HG03060 (cell line): ENCODE measurements around the gene PTDSS2.

Source experiments
- ATAC-seq: cut with Tn5 transposase; IDR thresholded peaks from one replicate; pipeline ENCODE4 v1.9.1; 2021; ENCODE audit warnings: low read depth, moderate number of reproducible peaks; ENCODE audit not compliant: unreplicated experiment

PTDSS2 gene

GRCh38 chr11:445765-446588, 4.1 kb upstream of the PTDSS2 start:
- no peak for ATAC-seq

DNA sequence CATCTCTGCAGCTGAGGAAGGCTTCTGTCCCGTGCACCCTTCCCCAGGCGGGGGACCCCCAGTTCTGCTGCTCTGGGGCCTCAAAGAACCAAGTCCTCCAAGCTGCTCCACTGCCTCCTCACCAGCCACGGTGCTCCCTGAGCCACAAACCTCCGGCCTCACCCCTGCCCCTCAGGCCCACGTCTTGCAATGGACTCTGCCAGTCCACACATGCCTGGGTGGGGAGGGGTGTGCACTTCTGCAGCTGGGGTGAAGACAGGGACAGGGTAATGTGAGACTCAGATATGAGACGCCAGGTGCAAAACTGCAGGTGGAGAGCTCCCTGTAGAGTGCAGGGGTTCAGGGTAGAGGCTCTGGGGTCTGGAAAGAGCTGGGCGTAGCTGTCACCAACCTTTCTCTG, 3.2 kb upstream of the PTDSS2 start:
- no peak for ATAC-seq

DNA sequence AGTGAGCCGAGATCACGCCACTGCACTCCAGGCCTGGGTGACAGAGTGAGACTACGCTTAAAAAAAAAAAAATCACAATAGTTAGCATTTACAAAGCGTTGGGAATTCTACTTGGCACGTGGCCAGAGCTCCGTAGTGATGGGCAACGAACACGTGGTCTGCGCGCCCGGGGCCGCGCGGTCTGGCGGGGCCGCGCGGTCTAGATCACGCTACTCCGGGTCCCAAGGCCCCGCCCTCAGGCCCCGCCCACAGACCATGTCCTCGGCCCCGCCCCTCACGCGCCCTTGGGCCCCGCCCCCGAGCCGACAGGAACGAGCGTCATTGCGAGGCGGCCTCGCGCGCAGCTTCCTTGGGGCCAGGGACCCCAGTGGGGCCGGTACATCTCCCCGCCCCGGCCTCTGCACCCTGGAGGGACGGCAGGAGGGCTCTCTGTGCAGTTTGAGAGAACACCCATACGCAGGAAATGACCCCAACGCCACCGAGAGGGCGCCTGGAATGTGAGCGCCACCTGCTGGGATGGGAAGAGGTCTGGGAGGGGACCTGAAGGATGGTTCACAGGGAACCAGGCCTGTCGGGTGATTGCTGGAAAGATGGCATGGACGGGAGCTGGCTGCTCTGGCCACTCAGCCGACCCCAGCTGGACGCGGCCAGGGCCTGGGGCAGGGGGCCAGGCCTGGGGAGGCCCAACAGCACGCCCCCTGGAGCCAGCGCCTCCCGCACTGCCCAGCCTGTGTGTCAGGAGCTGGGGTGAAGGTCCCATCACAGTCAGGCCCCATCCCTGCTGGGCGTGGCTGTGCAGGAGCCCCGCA, 2.0 kb upstream of the PTDSS2 start:
- no peak for ATAC-seq

GRCh38 chr11:450809-451451, 851 bp downstream of the PTDSS2 start:
- no peak for ATAC-seq

DNA sequence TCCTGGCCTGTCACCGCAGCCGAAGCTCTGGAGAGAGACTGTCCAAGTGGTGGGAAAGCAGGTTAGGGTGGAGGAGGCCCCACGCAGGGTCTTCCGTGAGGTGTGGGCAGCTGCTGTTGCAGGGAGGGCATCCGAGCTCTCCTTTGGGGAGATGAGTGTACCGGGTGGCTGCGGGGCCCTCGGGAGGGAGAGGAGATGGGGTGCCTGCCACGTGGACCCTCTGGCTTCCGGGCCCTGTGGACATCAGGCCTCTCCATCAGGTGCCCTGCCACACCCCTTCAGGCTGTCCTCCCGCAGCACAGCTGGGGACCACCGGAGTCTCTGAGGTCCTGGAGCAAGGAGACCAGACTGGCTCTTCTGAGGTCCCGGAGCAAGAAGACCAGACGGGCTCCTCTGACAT, 1.7 kb downstream of the PTDSS2 start:
- no peak for ATAC-seq

- no peak for ATAC-seq
Observed at GRCh38 chr11:452203-452744, 2.2 kb downstream of the PTDSS2 start.

GRCh38 chr11:452916-453527, 2.9 kb downstream of the PTDSS2 start:
- no peak for ATAC-seq

GRCh38 chr11:453564-453963, 3.5 kb downstream of the PTDSS2 start:
- ATAC-seq, result no peak

GRCh38 chr11:454043-454442, 4.0 kb downstream of the PTDSS2 start:
- no peak for ATAC-seq

GRCh38 chr11:454801-455565, 4.9 kb downstream of the PTDSS2 start:
- ATAC-seq, result no peak

DNA sequence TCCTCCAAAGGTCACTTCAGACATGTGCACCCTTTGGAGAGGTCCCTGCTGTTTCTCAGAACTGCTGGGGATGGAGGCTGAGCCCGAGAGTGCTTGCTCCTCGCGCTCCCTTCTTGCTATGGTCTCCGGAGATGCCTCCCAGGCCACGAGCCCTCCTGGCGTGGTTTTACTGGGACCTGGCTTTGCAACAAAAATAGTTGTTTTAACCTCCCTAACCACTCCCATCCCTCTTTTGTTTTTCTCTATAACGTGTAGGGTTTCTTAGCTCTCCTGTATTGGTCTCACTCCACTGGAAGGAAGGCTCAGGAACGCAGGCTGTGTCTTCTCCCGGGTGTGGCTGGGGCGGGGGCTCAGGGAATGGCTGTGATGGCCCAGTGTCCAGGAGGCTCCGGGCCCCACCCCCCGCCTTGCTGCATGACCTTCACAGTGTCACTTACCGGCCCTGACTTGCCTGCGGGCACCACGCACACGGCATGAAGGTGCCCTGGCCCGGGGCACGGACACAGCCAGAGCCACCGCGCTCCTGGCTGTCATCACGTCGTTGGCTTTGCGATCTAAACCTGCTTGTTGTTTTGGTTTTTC, 5.6 kb downstream of the PTDSS2 start:
- ATAC-seq, result no peak

DNA sequence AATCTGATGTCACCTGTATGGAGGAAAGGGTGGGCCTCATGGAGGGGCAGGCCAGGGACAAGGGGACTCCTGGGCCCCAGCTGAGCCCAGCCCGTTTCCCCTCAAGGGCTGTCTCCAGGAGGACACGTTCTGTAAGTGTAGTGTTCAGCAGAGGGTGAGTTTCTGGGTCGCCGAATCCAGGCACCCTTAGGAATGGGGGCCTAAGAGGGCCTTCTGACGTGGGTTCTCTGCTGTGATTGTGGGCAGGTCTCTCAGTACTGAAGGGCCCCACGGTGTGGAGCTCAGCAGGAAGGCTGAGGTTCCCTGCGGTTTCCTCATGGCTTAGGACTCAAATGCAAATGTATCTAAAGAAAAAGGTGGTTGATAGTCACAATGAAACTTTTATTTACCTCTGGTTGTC, 6.5 kb downstream of the PTDSS2 start:
- no peak for ATAC-seq

DNA sequence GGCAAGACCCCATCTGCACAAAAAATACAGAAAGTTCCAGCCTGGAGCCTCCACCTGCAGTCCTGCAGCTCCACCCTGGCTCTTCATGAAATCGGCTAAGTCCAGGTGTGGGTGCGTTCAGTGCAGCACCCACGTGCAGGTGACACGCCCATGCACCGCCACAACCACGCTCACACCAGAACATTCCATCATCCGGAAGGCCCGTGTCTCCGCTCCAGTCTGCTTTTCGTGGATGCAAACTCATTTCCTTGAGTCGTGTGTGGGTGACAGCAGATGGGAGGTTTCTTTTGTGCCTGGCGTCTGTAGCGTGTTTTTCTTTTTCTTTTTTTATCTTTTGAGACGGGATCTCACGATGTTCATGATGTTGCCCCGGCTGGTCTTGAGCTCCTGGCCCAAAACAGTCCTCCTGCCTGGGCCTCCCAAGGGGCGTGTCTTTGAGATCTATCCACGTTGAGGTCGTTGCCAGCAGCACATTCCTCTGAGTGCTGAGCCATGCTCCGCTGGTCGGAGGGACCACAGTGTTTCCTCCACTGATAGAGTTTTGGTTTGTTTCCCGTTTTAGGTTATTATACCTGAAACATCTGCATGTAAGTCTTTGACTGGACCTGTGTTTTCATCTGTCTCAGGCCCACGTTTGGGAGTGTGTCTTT, 7.2 kb downstream of the PTDSS2 start:
- ATAC-seq, result no peak

DNA sequence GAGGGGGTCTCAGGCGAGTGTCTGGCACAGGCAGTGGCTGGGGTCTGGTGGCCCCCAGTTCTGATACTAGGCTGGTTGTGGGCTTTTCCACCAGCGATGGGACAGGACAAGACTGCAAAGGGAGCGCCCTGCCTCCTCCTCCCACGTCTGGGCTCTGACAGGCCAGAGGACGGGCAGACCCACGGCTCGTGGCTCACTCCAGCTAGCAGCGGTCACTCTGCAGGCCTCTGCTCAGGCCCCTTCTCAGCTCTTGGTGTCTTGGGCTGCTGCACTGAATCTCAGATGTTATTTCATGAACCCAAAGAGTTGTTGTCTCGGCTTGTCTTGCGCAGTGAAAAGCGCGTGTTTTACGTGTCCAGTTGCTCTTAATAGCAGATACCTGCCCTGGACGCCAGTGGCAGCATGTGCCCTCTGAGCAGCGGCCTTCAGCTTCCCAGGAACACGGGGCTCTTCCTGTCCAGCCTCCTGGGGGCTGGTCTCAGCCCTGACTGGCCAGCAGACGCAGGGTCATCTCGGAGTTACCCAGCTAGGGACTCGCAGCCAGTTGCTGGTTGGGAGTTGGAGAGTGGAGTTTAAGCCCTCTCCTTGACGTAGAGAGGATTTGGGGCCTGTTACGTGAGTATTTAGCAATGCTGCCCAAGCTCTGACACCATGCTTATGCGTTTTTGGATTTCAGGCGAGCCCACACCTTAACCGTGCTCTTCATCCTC, 9.6 kb downstream of the PTDSS2 start:
- no peak for ATAC-seq

GRCh38 chr11:460331-461199, 10.5 kb downstream of the PTDSS2 start:
- no peak for ATAC-seq

DNA sequence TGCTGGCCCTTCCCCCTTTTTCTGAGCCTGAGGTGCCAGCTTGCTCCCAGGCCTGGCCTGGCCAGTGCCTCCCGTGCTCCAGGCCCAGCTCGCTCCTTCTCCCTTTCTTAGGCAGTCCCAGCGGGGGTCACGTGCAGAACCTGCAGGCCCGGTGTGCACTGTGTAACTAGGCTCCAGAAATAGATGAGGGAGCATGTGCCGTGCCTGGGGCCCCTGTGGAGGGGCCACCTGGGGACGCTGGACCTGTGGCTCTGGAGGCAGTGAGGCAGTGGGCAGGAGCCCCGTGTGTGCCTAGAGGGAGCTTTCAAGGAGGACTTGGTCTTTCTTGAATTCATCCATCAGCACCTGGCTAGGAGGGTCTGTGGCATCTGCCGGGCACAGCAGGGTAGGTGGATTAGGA, 11.5 kb downstream of the PTDSS2 start:
- no peak for ATAC-seq

- ATAC-seq, result no peak
Observed at GRCh38 chr11:462107-462890, 12.2 kb downstream of the PTDSS2 start.
